IPS-NIHi11 (cell line): ENCODE results near the gene SUPT4H1.

ENCODE experiments used
- DNase-seq: peaks from one replicate; pipeline ENCODE4 v3.0.0; 2012; ENCODE audit warnings: mixed read lengths, low spot score

The SUPT4H1 gene

DNA sequence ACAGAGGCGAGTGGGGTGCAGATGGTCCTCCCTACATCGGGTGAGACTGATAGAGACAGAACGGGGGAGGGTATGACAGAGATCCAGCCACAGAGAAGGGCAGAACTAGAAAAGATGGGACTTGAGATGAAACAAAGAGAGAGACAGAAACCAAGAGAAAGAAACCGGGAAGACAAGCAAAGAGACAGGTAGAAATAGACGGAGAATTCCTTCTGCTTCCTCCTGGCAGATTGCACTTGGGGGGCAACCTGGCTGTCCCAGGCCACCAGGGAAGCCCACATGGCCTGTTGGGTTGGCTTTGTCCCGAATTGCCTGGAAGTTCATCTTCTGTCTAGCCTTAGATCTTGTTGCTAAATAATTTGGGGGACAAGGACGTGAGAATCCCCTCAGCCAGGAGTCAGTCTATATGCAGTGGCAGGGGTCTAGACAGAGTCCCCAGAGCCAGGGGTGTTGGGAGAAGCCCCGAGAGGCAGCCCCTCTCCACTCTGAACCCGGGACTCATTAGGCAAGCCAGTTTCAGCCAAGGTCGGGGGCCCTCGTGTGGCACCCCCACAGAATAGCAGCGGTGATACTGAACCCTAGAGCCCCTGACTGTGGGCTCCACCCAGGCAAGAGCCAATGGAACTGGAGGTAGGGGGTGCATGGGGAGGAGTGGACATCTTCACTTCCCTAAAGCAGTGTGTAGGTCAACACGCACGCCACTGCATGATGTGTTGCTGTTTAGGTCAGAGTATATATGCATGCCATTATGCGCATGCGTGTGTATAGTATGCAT lies 22.8 kb downstream of the SUPT4H1 start:
- no peak for DNase-seq

DNA sequence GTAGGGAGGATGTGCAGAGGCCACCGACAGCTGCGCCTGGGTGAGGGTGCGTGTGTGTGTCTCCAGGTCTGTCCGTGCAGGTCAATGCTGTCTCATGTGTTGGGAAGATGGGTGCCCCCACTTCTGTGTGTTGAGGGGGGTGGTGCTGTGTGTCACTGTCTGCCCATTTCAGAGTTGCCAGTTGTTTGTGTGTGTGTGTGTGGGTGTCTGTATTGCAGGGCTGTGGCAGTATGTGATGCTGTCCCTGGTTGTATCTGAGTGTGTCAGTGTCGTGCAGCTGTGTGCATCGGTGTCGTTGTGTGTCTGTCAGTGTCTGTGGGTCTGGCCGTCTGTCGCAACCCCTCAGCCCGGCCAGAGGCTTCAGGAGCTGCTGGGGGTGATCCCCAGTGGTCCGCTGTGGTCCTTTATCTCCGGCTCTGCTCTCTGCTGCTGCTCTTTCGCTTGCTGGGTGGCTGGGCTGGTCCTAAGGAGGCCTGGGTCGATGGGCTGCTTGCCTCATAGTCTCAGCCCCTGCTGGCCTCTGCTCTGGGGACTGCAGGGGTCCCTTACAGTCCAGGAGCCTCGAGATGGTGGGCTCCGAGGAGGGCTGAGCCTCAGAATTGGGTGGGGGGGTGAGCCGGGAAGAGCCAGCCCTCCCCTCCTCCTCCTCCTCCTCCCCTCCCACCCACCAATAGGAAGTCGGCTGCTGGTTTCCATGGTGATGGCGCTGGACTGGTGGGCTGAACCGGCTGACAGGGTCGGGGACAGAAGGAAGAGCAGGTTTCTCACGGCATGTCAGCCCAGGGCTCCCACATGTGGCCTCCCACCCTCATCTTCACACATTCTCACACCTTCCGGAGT lies 23.6 kb downstream of the SUPT4H1 start, which contains the start of gene TSPOAP1:
TSS of gene TSPOAP1 (minus strand) at position 601 of the 840 bp plus-strand sequence. CDS start 875 bp downstream, outside the sequence.
- peak; percentile 72 for DNase-seq

DNA sequence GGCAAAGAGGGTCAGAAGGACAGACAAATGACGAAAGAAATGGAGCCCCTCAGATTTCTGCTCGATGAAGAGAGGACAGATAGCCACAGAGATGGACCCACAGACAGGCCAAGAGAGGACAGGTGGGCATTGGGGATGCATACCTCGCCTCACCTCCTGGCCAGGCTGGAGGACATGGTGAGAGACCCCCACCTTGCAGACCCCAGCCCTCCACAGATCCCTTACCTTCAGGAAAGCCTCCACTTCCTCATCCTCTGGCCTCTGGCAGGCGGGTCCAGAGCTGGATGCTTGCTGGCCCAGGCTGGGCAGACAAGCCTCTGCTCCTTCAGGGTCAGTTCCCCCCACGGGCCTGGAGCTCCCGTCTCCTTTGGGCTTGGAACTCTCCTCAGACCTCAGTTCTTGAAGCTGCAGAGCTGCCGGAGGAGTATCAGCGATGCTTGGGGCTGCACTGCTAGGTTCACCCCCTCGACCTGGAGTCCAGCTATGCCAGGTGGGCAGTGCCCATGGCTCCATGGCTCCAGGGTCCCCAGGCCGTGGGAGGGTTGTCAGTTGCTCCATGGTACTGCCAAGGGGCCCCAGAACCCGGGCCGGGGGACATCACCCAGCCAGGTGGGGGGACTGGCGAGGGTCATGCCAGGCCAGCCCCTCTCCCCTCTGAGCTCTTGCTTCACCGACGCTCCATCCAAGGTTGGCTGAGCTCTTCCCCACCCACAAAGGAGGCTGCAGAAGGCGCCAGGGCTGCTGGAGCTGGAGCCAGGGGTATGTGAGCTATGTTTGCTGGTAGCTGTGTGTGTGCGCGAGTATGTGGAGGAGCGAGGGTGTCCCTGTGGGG lies 24.4 kb downstream of the SUPT4H1 start:
- DNase-seq: peak; percentile 2

DNA sequence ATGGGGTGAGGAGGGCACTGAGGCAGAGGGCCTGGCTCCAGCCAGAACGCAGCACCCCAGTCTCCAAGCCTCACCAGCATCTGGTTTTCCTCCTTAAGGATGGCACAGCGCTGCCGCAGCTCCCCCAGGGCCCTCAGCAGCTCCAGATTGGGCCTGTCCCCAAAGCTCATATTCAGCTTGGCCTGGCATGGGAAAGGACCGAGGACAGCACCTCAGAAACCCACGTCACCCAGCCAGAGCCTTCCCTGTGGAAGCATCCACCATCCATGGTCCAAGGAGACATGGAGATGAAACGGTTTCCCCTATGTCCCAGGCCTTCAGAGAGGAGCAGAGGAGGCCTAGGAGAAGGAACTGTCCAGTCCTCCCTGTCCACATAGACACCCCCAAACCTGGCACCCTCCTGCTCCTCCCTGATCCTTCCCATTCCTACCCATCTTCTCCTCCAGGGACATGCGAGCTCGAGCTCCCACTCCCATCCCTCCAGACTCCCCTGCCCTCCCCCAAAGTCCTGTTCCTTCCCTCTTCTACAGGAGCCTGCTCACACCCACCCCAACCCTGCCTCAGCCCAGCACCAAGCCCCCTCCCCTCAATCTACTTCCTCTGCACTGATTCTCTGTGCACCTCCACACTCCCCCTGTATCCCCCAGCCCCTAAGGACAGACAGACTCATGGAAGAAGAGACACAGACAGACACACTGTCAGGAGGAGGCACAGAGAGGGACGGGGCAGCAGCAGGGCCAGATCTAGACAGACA lies 25.2 kb downstream of the SUPT4H1 start:
- DNase-seq: no peak

DNA sequence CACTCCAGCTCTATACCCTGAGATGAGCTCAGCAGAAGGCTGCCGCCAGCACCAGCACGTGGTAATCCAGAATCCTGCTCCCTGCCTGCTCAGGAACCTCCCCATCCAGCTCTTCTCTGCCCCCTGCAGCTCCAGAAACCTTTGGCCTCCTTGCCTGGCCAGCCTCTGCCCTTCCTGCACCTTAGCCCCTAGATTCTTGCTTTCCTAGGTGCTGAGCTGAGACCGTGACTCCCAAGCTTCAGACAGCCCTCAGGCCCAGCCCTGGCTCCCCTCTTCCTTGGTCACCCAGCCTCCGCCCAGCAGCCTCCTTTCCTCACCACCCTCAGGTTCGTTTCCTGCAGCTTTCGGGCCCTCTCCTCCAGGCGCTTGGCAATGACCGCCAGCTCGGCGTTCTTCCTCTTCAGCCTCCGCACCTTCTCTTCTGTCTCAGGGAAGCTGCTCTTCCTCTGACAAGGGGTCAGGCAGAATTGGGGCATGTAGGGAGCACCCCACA lies 26.0 kb downstream of the SUPT4H1 start:
- no peak for DNase-seq

DNA sequence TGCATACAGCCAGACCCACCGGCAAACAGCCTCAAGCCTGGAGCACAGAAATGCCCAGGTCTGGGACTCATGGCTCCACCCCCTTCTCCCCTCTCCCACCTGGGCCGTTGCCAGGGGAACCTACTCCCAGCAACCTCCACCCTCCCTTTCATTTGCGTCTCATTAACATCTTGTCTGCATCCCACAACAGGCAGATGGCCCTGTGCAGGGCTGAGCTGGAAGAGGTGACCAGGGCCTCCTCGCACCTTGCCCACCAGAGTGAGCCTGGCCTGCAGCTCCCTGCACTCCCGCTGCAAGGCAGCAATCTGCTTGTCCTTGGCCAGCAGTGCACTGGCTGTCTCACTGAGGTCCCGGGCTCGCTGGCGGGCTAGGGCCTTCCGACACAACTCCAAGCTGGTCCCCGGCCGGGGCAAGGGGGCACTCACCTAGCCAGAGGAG lies 26.7 kb downstream of the SUPT4H1 start:
- peak; percentile 67 for DNase-seq

DNA sequence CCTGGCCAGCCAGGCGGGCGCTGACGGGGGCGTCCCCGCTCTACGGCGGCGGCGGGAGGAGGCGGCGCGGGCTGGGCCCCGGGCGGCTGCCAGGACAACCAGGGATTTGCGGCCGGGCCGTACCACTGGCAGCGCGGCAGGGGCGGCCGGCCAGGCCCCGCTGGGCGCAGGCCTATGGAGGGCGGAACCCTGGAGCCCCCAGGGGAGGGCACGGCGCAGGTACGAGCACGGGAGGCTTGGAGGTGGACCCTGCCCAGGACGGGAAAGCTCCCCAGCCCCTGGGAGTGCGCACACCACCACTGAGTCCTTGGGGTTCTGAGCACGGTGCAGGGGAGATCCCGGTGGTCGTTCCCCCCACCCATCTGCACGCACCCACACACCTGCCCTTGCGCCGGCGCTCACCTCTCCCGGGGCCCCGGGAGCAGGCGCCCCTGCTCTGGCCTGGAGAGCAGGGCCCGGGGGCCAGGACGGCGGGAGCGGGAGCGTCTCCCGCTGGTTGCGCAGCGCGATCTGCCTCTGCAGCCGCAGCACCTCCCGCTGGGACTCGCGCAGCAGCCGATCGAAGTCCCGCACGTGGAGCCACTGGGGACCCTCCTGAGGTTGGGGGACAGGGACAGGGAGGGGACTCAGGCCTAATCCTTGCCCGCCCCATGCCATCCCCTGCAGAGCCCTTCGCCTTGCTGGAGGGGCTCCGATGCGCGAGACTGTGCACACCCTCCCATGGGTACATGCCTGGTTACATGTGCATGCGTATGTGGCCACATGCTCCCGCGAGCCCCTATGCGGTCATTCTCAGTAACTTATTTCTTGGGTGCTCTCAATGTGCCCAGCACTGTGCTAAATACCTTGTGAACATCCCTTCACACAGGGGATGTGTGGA lies 27.4 kb downstream of the SUPT4H1 start:
- peak; percentile 87 for DNase-seq

DNA sequence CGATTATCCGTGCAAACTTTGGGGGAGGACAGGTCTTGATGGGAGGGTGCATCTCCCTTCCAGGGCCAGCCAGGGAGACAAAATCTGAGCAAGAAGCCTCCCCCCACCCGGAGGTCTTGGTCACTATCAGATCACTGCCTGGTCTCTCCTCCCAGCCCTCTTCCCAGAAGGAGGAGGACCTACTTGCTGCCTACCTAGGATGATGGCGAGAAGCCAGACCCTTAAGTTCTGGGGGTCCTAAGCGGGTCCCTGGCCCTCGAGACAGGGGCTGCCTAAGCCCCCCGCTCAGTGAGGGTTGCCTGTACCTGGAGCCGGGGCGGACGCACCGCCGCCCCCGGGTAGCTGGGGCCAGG lies 28.0 kb downstream of the SUPT4H1 start:
- DNase-seq: no peak

DNA sequence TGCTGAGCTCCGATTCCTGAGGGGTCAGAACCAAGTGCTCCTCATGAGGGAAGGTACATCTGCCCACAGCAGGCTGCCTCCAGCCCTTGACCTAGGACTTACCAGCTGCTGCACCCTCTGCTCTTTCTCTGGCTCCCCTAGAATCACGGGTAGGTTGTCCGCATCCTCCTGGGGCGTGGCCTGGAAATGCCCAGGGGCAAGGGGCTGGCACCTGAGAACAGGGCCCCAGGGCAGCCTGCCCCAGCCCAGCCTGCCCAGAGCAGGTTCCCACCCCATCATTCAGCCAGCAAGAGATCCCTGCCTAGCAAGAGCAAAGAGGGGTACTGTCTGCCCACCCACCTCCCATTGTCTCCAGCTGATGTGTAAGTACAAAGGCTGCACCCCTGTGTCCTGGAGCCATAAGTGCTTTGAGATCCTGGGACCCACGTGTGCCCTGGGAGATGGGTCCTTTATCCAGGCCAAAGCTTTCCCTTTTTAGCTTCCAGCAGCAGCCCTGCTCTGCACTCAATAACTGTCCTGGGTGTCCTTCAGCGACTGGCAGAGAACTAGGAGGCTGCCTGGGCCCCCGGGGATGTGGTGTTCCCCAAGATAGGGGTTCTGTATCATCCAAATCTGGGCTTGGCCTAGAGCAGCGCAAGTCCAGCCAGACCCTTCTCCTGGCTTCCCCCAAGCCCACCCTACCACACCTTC lies 28.5 kb downstream of the SUPT4H1 start:
- no peak for DNase-seq

DNA sequence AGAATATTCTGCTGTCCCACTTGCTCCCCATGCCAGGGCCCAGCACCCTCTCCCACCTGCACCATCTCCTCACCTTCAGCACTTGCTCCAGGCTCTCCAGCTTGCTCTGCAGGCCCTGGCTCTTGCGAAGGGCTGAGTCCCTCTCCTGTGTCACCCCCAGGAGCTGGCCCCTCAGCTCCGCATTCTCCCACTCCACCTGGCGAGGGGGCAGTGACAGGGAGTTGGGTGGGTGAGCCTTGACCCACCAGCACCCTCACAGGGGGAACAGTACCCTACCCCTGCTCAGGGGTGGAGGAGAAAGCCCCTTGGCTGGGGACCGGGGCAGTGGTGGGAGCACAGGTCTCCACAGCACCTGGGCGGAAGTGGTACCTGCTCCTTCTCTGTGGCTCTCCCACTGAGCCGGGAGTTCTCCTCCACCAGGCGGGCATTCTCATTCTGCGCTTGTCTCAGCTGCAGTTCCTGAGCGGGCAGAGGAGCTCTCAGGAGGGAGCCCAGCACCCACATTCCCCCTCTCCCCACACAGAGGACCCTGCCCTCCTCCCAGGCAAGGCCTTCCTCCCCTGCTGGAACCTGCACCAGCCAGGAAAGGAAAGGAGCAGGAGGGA lies 29.3 kb downstream of the SUPT4H1 start:
- DNase-seq: no peak

DNA sequence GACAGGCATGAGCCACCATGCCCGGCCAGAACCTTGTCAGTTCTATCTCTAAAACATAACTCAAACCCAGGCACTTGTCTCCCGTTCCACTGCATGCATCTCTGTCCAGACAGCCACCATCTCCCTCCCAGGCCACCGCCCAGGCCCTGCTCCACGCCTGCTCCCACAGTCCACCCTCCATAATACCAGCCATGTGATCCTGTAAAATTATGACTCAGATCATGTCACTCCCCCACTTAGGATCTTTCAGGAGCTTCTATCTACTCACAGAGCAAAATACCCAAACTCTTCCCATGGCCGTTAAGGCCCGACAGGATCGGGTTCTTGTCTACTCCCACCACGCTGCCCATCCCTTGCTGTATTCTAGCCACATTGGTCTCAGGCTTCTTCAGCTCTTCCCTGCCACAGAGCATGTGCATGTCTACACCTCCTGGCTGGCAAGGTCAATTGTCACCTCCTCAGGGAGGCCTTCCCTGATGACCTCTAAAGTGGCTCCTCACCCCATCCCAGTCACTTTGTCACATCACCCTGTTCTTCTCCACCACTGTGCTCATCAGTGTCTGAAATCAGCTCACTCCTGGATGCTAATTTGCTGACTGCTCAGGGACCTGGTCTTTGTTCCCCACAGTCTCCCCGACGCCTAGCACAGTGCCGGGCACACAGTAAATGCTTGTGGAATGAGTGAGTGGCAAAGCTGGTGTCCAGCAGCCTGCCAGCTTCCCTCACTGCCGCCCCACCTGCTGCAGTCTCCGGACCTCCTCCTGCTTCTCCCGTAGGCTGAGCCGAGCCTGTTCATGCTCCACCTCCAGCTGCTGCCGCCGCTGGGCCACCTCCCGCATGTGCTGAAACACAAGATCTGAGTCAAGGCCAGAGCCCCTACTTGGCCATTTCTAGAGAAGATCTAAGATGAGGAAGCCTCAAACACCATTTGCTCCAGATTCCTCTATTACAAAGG lies 30.2 kb downstream of the SUPT4H1 start:
- DNase-seq: no peak

DNA sequence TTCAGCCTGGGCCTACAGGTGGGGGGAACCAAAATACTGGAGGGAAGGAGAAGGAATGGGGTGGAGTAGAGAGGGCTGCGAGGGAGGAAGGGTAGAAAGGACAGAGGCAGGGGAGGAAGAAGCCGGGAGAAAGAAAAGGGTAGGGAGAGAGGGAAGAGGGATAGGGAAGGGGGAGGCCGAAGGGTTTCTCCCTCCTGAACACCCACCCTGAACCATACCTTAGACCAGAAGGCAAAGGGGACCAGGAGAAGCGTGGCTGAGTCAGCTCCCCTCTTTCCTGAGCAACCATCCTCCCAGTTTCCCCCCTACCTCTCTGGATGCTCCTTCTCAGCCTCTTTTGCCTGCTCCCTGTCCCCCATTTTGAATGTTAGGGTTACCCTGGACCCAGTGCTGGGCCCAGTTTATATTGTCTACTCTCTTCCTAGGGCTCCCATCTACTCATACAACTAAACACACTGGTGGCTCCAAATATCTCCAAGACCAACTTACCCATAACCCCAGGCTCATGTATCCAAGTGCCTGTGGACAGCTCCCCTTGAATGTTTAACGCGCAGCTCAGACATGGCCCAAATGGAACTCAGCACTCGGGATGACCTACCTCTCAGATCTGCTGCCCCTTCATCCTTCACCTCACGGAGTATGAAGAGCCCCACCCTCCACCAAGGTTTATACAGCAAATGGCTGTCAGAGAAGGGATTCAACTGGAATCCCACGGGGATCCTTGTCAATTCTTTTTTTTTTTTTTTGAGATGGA lies 31.3 kb downstream of the SUPT4H1 start:
- no peak for DNase-seq

DNA sequence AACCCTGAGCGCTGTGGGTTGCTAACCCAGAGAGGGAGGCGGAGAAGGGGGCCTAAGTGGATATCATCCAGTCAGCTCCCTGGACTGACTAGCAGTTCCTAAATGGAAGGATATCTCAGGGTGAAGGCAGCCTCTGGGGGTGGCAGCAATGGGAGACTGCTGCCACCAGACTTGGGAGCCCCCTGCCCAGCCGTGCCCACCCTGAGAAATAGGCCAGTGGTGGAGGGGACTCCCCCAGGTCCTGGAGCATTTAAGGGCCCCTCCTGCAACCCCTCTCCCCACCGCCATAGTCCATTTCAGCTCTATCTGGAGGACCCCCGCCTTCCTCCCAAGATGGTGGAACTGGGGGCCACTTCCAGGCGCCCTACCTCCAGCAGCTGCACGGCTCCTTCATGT lies 31.8 kb downstream of the SUPT4H1 start:
- no peak for DNase-seq

DNA sequence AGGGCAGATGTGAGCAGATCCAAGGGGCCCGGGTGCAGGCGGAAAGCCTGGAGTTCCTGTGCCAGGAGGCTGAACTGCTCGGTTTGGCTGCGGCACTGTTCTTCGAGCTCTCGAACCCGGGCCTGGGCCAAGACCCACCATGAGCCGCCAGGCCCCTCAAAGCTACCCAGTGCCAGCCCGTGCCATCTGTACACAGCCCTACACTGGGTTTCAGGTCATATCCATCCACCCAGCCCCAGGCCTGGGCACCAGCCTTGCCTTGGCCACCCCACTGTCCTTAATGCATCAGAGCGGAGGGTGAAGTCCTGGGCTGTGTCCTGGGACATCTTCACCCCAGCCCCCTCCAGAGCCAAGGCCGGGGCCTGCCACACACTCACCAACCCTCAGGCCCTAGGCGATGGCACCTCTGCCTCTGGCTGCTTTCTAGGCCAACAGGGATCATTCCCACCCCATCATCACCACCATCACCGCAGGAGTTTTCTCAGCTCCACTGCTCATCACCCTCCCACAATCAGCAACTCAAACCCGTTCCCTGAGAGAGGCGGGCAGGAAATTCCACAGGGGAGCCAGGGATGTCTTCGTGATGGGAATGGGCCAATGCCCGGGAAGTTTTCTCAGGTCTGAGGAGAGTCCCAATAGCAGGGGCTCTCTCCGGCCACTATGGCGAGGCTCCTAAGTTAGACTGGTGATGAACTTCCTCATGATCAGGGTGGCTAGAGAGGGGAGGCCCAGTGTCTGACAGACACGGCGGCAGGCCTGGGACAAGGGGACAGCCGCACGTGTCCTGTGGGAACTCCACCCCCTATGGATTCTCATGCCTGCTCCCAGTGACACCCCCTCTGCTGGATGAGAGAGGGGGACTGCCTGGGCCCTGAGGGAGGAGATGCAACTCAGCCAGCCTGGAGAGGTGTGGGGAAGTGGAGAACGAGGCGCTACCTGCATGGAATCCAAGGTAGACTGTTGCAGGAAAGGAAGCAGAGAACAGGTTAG lies 32.5 kb downstream of the SUPT4H1 start:
- no peak for DNase-seq

DNA sequence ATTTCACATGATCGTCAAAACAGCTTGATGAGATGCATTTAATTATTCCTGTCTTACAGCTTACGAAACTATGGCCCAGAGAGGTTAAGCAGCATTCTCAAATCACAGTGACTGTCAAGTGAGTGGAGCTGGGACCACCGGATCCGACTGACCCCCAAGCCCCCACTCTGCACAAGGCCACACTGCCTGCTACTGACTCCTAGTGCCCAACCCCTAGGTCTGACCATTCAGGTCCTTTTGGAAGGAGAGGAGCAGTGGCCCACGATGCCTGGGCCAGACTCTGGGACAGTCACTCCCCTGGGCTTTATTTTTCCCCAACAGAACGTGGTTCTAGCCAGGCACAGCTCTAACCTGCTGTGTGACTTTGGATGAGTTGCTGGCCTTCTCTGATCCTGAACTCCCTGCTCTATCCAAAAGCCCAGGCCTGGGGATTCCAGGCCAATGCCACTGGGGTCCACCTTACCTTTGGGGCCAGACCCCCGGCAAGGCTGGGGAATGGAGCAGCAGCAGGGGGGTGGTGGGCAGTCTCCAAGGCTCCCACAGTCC lies 33.3 kb downstream of the SUPT4H1 start:
- DNase-seq: no peak

DNA sequence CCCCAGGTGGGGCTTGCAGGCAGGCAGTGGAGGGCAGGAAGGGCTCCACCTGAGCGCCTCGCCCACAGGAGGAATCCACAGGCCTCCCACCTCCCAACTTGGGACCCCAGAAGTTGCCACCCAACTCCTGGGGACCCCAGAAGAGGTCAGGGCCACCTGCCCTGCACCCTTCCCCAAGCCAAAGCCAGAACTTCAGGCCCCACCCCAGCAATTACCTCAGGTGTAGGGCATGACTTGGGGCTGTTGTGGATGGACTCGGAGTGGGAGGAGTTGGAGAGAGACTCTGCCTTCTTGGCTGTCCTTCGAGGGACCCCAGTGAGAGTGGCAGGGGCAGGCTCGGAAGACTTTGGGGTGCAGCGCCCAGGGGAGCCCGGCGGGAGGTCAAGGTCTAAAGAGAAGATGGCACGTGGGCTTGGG lies 33.9 kb downstream of the SUPT4H1 start:
- no peak for DNase-seq
